Astrocyte (in vitro differentiated cells and primary cell): ENCODE measurements around the gene MRPL43.
A peak's percentile ranks its signal among the peaks of the same experiment; 100 is the strongest.

Experiments used
- EZH2 ChIP-seq: IDR thresholded peaks from 2 replicates; pipeline ENCODE4 v1.6.1; 2012; ENCODE audit warnings: mild to moderate bottlenecking, low read length, inconsistent platforms; ENCODE audit not compliant: insufficient read depth
- TF ChIP-seq, protein P1 (sequence below): IDR thresholded peaks from 2 replicates; pipeline ENCODE4 v1.5.1; 2011; ENCODE audit warnings: low read depth, mild to moderate bottlenecking, inconsistent platforms, low read length, moderate library complexity; ENCODE audit not compliant: insufficient read depth

- no peak for TF ChIP-seq EZH2
- TF ChIP-seq, protein P1, sequence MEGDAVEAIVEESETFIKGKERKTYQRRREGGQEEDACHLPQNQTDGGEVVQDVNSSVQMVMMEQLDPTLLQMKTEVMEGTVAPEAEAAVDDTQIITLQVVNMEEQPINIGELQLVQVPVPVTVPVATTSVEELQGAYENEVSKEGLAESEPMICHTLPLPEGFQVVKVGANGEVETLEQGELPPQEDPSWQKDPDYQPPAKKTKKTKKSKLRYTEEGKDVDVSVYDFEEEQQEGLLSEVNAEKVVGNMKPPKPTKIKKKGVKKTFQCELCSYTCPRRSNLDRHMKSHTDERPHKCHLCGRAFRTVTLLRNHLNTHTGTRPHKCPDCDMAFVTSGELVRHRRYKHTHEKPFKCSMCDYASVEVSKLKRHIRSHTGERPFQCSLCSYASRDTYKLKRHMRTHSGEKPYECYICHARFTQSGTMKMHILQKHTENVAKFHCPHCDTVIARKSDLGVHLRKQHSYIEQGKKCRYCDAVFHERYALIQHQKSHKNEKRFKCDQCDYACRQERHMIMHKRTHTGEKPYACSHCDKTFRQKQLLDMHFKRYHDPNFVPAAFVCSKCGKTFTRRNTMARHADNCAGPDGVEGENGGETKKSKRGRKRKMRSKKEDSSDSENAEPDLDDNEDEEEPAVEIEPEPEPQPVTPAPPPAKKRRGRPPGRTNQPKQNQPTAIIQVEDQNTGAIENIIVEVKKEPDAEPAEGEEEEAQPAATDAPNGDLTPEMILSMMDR, result peak; percentile 91
Observed at GRCh38 chr10:101012525-101013364, 25.4 kb upstream of the MRPL43 start.
